NT2/D1 (cell line): ENCODE measurements around the gene SMYD1.

Experiments
- DNase-seq: peaks from one replicate; pipeline ENCODE4 v3.0.0-alpha.2; 2011; ENCODE audit warnings: low read depth, low spot score
- H3K27me3 ChIP-seq: 2 replicates; pipeline ENCODE4 v1.6.0; 2011; ENCODE audit warnings: mild to moderate bottlenecking; ENCODE audit not compliant: insufficient read length, insufficient read depth
- H3K36me3 ChIP-seq: 2 replicates; pipeline ENCODE4 v1.6.1; 2011; ENCODE audit warnings: mild to moderate bottlenecking, low read length, mixed read lengths; ENCODE audit not compliant: insufficient read depth, insufficient read length
- H3K4me1 ChIP-seq: 2 replicates; pipeline ENCODE4 v1.5.1; 2011; ENCODE audit not compliant: insufficient read depth, insufficient read length
- H3K4me3 ChIP-seq: 2 replicates; pipeline ENCODE4 v1.5.1; 2011; ENCODE audit warnings: low read depth; ENCODE audit not compliant: insufficient read length
- H3K9ac ChIP-seq: 2 replicates; pipeline ENCODE4 v1.6.0; 2011; ENCODE audit warnings: low read depth; ENCODE audit not compliant: insufficient read length
- H3K9me3 ChIP-seq: 2 replicates; pipeline ENCODE4 v1.5.1; 2011; ENCODE audit warnings: mild to moderate bottlenecking, low read length; ENCODE audit not compliant: insufficient read depth
- SUZ12 ChIP-seq: IDR thresholded peaks from 2 replicates; pipeline ENCODE4 v1.6.1; 2011; ENCODE audit not compliant: insufficient read length, insufficient read depth; ENCODE audit errors: extremely low read depth
- YY1 ChIP-seq: IDR thresholded peaks from 2 replicates; pipeline ENCODE4 v1.6.1; 2011; ENCODE audit not compliant: insufficient read length, insufficient read depth
- ZNF274 ChIP-seq: IDR thresholded peaks from 2 replicates; pipeline ENCODE4 v1.6.1; 2011; ENCODE audit warnings: mild to moderate bottlenecking, low read depth, low read length

SMYD1 gene

DNA sequence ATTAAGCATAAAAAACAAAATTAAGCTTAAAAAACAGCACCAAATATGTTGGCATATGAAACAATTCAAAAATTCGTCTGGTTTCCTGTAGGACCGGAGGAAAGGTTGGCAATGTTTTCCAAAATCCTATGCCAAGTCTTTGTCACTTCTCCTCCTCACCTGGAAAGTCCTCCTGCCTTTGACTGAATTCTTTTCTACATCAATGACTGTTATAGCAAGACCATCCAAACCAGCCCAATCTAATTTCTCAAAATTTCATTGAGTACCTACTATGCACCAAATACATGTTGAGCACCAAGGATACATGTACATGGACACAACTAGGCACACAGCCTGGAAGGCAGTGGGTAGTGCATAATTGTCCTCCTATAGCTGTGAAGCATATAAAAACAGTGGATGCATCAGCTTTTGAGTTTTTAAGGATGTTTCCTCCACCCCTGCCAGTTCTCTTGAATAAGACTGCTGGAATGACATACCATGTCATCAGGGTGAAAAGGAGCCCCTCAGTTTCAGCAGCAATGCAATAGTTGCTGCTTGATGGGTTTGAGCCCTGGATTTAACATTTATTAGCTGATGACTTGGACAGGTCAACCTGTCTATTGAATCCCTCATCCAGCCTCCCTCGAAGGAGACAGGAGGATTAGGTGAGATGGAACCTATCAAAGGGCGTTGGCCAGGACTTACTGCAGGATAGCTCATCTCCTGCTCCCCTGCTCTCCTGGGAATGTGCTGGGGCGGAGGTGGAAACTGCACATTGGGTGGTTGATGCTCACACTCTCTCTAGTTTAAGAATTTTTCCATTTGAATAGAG lies 55.7 kb downstream of the SMYD1 start:
- Histone ChIP-seq H3K36me3 (no peaks in the 10 kb centered on the region), H3K27me3 (no peaks in the 10 kb centered on the region), H3K4me3 (no peak overlapping the region), H3K9me3 (no peaks in the 10 kb centered on the region), H3K4me1 (no peaks in the 10 kb centered on the region), H3K9ac (no peak overlapping the region)
- DNase-seq, result no peak
- TF ChIP-seq SUZ12 (no peak), ZNF274 (no peak), YY1 (no peak)

DNA sequence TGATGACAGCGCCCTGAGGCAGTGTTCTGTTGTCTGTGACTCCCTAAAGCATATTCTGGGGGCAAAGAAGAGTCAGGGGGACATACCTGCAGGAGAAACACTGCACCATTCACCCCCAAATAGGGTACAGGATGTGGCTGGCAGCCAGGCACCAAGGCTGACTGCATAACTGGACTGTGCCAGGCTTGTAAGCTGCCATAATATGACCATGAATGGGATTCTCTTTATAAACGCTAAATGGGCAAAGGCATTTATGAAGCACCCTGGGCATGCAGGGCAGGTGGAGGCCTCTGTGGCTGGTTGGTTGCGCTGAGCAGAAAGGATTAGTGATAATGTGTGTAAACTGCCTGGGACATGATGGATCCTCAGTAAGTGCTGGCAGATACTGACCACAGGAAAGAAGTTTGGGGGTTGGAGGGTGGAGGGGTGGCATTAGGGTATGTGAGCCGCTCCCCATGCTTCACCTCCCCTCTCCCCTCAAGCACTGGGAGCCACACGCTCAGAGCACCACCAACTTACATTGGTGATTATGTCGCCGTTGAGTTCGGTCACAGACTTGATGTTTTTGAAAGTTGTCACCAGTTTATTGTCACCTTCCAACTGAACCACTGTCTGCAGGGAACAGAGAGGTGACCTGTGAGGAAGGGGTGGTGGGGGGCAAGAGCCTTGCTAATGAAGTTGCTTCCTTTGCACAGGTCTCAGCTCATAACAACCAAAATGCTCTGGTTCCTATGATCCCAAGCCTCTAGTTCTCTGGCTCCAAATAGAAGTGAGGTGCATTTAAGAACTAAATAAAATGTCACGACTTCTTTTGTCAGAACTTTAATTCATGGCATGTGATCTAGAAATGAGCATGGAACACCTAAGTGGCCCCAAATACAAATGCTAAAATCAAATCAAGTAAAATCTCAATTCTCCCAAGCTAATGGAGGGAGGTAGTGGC lies 56.6 kb downstream of the SMYD1 start:
- no peaks in the 10 kb centered on the region for H3K9me3 ChIP-seq
- DNase-seq, result no peak
- H3K4me1 ChIP-seq, result no peaks in the 10 kb centered on the region
- no peaks in the 10 kb centered on the region for H3K27me3 ChIP-seq
- TF ChIP-seq SUZ12, result no peak
- TF ChIP-seq YY1, result no peak
- no peak for TF ChIP-seq ZNF274
- H3K36me3 ChIP-seq, result no peaks in the 10 kb centered on the region
- H3K9ac ChIP-seq, result no peak overlapping the region
- H3K4me3 ChIP-seq, result no peak overlapping the region

DNA sequence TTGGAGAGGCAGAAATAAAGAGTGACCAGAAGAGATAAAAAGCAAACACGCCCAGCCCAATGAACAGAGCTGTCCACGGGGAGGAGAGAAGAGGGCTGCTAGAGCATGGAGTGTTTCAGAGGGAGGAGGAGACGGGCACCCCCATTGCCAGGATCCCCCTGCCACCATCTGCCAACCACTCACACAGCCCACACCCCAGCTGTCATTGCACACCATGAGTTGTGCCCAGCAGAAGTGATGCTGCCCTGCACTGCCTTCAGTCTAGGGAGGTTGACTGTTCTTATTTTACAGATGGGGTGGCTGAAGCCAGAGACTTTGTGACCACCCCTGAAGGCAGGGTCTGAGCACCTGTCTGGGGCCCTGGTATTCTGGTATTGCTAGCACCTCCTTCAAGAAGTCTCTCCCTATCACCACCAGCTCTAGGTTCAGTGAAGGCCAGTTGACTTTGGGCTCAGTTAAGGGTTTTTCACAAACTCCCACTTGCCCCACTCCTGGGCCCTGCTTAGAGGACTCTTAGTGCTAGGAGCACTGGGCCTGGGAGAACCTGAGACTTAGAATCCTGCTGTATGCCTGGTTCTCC lies 57.8 kb downstream of the SMYD1 start:
- Histone ChIP-seq H3K4me1 (no peaks in the 10 kb centered on the region), H3K27me3 (no peaks in the 10 kb centered on the region), H3K9me3 (no peaks in the 10 kb centered on the region), H3K9ac (no peak overlapping the region), H3K4me3 (no peak overlapping the region), H3K36me3 (no peaks in the 10 kb centered on the region)
- TF ChIP-seq ZNF274 (no peak), YY1 (no peak), SUZ12 (no peak)
- DNase-seq, result no peak

DNA sequence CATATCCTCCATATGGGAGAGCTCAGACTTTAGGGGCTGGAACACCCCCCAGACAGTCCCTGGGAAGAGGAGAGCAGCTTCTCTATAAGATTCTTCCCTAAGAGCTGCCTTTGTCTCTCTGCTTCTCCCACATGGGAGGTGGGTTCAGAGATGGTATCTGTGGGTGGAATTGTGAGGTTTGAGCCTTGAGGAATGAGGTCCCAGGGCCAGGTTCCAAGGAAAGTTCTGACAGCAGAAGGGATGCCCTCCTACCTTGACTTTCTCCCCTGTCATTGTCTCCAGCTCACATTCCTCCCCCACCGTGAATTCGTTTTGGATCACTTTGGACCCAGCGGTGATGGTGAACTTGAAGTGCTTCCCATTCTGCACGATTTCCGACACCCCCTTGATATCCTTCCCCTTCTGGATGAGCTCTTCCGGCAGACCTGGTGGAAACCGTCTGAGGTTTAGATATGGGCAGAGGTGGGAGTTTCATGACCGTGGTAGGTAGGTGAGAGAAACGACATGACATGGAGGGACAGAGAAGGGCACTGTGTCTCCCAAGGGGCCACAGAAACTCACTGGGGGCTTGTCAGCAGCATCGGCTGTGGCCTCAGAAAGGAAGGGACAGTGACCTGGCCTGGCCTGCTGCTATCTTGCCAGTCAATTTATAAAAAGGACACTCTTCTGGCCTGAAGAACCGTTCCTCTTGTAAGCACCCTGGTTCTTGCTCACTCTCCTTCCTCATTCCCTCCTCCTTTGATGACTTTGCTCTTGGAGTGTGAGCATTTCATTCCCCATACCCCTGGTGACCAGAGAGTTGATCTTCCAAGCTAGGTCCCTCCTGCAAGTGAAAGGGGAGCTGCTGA lies 58.5 kb downstream of the SMYD1 start:
- no peaks in the 10 kb centered on the region for H3K4me1 ChIP-seq
- no peaks in the 10 kb centered on the region for H3K27me3 ChIP-seq
- no peaks in the 10 kb centered on the region for H3K36me3 ChIP-seq
- H3K9me3 ChIP-seq, result no peaks in the 10 kb centered on the region
- TF ChIP-seq YY1, result no peak
- no peak for TF ChIP-seq ZNF274
- TF ChIP-seq SUZ12, result no peak
- no peak for DNase-seq
- H3K4me3 ChIP-seq, result no peak overlapping the region
- no peak overlapping the region for H3K9ac ChIP-seq

DNA sequence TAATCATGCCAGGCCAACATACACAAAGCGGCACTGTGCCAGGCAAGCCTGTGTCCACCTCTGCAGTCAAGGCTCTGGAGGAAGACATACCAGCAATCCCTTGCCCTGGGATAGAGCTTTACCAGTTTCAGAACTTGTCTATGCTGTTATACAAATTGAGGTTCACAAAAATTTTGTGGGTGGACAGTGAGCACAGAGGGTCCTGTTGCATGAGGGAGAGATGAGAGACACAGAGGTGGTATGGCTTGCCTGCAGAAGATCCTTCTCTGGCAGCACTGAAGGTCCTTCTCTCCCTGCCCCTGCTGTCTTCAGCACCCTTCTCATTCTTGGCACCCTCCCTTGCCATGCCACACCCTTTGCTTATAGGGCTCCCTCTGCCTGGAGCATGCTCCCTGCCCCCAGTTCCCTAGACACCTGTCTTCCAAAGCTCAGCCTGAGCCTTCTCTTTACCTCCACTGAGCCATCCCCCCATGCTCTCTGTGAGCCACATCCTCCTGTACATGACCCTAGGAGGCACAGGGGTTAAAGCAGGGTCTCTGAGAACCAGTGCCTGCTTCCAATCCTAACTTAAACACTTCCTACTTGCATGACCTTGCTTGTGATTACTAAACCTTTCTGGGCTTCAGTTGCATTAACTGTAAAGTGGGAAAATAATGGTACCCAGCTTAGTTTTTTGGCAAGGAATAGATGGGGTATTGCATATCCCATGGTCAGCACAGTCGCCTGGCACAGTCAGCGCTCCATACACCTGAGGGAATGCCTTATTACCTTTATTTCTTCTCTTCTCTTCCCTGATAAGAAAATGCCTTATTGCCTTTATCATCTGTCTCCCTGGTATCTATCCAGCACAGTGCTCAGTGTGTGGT lies 59.4 kb downstream of the SMYD1 start:
- Histone ChIP-seq H3K9ac (no peak overlapping the region), H3K36me3 (no peaks in the 10 kb centered on the region), H3K9me3 (no peaks in the 10 kb centered on the region), H3K4me1 (no peaks in the 10 kb centered on the region), H3K27me3 (no peaks in the 10 kb centered on the region), H3K4me3 (no peak overlapping the region)
- DNase-seq, result no peak
- no peak for TF ChIP-seq SUZ12
- TF ChIP-seq YY1, result no peak
- TF ChIP-seq ZNF274, result no peak

DNA sequence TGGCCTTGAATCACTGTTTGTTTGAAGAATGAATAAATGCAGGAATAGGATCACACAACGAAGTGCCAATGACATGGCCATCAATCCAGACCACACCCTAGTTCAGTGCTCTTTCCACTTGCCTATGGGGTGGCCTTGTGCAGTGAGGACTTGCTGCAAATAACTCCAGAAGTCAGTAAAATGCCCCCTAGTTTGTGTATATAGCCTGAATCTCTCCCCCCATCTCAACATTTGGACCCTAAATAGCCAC lies 59.9 kb downstream of the SMYD1 start:
- no peaks in the 10 kb centered on the region for H3K4me1 ChIP-seq
- no peak overlapping the region for H3K4me3 ChIP-seq
- no peaks in the 10 kb centered on the region for H3K9me3 ChIP-seq
- DNase-seq, result no peak
- TF ChIP-seq YY1 (no peak), SUZ12 (no peak), ZNF274 (no peak)
- no peak overlapping the region for H3K9ac ChIP-seq
- H3K27me3 ChIP-seq, result no peaks in the 10 kb centered on the region
- no peaks in the 10 kb centered on the region for H3K36me3 ChIP-seq
